Measurements from ENCODE around the gene PLXNA2.

The PLXNA2 gene

GRCh38 chr1:208118841-208119606 is 125.2 kb downstream of the PLXNA2 start:
- Histone ChIP-seq H3K27me3 (no peaks in the 10 kb centered on the region), H3K36me3 (no peaks in the 10 kb centered on the region; the same call in 1 of the 2 replicates), H3K4me3 (ENCODE audit: low read depth, low read length) (no peak overlapping the region), H3K4me1 (peaks cover 7% of the 10 kb centered on the region), H3K9me3 (no peaks in the 10 kb centered on the region)
- DNase-seq: no peak
- TF ChIP-seq CTCF (IDR thresholded peaks at IDR 0.05; ENCODE audit: low read depth, low read length): no peak

GRCh38 chr1:208118306-208118705 is 125.9 kb downstream of the PLXNA2 start:
- no peaks in the 10 kb centered on the region for H3K27me3 ChIP-seq
- H3K36me3 ChIP-seq: no peaks in the 10 kb centered on the region; the same call in 1 of the 2 replicates
- no peak for TF ChIP-seq CTCF (IDR thresholded peaks at IDR 0.05; ENCODE audit: low read depth, low read length)
- H3K4me3 ChIP-seq (ENCODE audit: low read depth, low read length): no peak overlapping the region
- no peak for DNase-seq
- peaks cover 7% of the 10 kb centered on the region for H3K4me1 ChIP-seq
- H3K9me3 ChIP-seq: no peaks in the 10 kb centered on the region

- TF ChIP-seq CTCF (IDR thresholded peaks at IDR 0.05; ENCODE audit: low read depth, low read length): no peak
- H3K4me3 ChIP-seq (ENCODE audit: low read depth, low read length): no peak overlapping the region
- H3K4me1 ChIP-seq: peaks cover 7% of the 10 kb centered on the region
- no peaks in the 10 kb centered on the region for H3K27me3 ChIP-seq
- H3K9me3 ChIP-seq: no peaks in the 10 kb centered on the region
- no peaks in the 10 kb centered on the region; the same call in 1 of the 2 replicates for H3K36me3 ChIP-seq
- no peak for DNase-seq
Observed at GRCh38 chr1:208117826-208118225, 126.4 kb downstream of the PLXNA2 start.

- TF ChIP-seq CTCF (IDR thresholded peaks at IDR 0.05; ENCODE audit: low read depth, low read length): no peak
- no peaks in the 10 kb centered on the region for H3K27me3 ChIP-seq
- H3K9me3 ChIP-seq: no peaks in the 10 kb centered on the region
- peaks cover 7% of the 10 kb centered on the region for H3K4me1 ChIP-seq
- H3K36me3 ChIP-seq: no peaks in the 10 kb centered on the region; the same call in 1 of the 2 replicates
- DNase-seq: no peak
- H3K4me3 ChIP-seq (ENCODE audit: low read depth, low read length): no peak overlapping the region
Observed at GRCh38 chr1:208117409-208117808, 126.8 kb downstream of the PLXNA2 start.

GRCh38 chr1:208115924-208116640 is 128.1 kb downstream of the PLXNA2 start:
- TF ChIP-seq CTCF (IDR thresholded peaks at IDR 0.05; ENCODE audit: low read depth, low read length): no peak
- DNase-seq: no peak
- Histone ChIP-seq H3K36me3 (no peaks in the 10 kb centered on the region; the same call in 1 of the 2 replicates), H3K9me3 (no peaks in the 10 kb centered on the region), H3K4me1 (peaks cover 7% of the 10 kb centered on the region), H3K27me3 (no peaks in the 10 kb centered on the region), H3K4me3 (ENCODE audit: low read depth, low read length) (no peak overlapping the region)

- Histone ChIP-seq H3K4me1 (peaks cover 7% of the 10 kb centered on the region), H3K4me3 (ENCODE audit: low read depth, low read length) (no peak overlapping the region), H3K9me3 (no peaks in the 10 kb centered on the region), H3K27me3 (no peaks in the 10 kb centered on the region), H3K36me3 (no peaks in the 10 kb centered on the region; the same call in 1 of the 2 replicates)
- no peak for TF ChIP-seq CTCF (IDR thresholded peaks at IDR 0.05; ENCODE audit: low read depth, low read length)
- no peak for DNase-seq
Observed at GRCh38 chr1:208113011-208113410, 131.2 kb downstream of the PLXNA2 start.

All from BE2C (cell line).